Effector memory CD8-positive, alpha-beta T cell (primary cell): ENCODE measurements around the gene ECI2.

ENCODE experiments used
- ATAC-seq: fragments of 150-1000 bp; cut with Tn5 transposase; replicated peaks from 2 replicates; pipeline ENCODE4 v1.10.0; 2021; ENCODE audit warnings: mild to moderate bottlenecking, moderate library complexity
- DNase-seq, 3 experiments: peaks; one replicate each; pipeline ENCODE4 v3.0.0; 2021
- H3K27ac Mint-ChIP-seq, 2 donors: one replicate each; pipeline ENCODE4 v1.8.0; 2022; ENCODE audit warnings: mild to moderate bottlenecking in 2 of 2, mixed read lengths in 2 of 2, moderate library complexity in 2 of 2
- H3K27me3 Mint-ChIP-seq, 2 donors: one replicate each; pipeline ENCODE4 v1.8.0; 2022; ENCODE audit warnings: mixed read lengths in 2 of 2
- H3K36me3 Mint-ChIP-seq: one replicate; pipeline ENCODE4 v1.8.0; 2022; ENCODE audit warnings: mild to moderate bottlenecking, moderate library complexity, mixed read lengths; ENCODE audit not compliant: insufficient read depth
- H3K4me1 Mint-ChIP-seq, 2 donors: one replicate each; pipeline ENCODE4 v1.8.0; 2022; ENCODE audit warnings: low read depth in 2 of 2, mixed read lengths in 2 of 2
- H3K4me3 Mint-ChIP-seq, 2 donors: one replicate each; pipeline ENCODE4 v1.8.0; 2022; ENCODE audit warnings: mild to moderate bottlenecking in 2 of 2, mixed read lengths in 2 of 2, moderate library complexity in 2 of 2
- H3K9me3 Mint-ChIP-seq, 2 donors: one replicate each; pipeline ENCODE4 v1.8.0; 2022; ENCODE audit warnings: mixed read lengths in 2 of 2
- total RNA-seq, 9 experiments: gene quantifications; one replicate each; lab custom pipeline; 2026; lab: John Stamatoyannopoulos, UW

ECI2 gene
- total RNA-seq, result 16.7 to 64.5 (median 26.6) reads per million in 9 experiments

GRCh38 chr6:4134841-4135664, at the start of gene ECI2:
Gene ECI2 (minus strand): TSS chr6:4135575. CDS start chr6:4135560, 15 bp downstream.
- peak in 1 of 3 experiments; percentile 37 for DNase-seq
- Mint-ChIP-seq H3K36me3 (peaks cover 24% of the 10 kb centered on the region), H3K9me3 (no peaks in the 10 kb centered on the region), H3K27me3 (no peaks in the 10 kb centered on the region), H3K4me1 (peaks cover 25 to 47% of the 10 kb centered on the region in 2 donors), H3K4me3 (peak within 1 kb of the TSS; percentile 90 to 92), H3K27ac (peak within 1 kb of the TSS; percentile 90)
- ATAC-seq, result peak; percentile 55

GRCh38 chr6:4180652-4181255, 45.4 kb upstream of the ECI2 start:
- H3K4me1 Mint-ChIP-seq, result peaks cover 0 to 3% of the 10 kb centered on the region in 2 donors
- peaks cover 20 to 26% of the 10 kb centered on the region in 2 donors for H3K27me3 Mint-ChIP-seq
- no peaks in the 10 kb centered on the region for H3K9me3 Mint-ChIP-seq
- ATAC-seq (no peak), DNase-seq (no peak)
- no peak overlapping the region for H3K4me3 Mint-ChIP-seq
- H3K36me3 Mint-ChIP-seq, result no peaks in the 10 kb centered on the region
- H3K27ac Mint-ChIP-seq, result no peak overlapping the region

- Mint-ChIP-seq H3K36me3 (no peaks in the 10 kb centered on the region), H3K27ac (no peak overlapping the region), H3K4me3 (no peak overlapping the region), H3K9me3 (no peaks in the 10 kb centered on the region), H3K4me1 (peaks cover 0 to under 1% of the 10 kb centered on the region in 2 donors), H3K27me3 (peaks cover 13 to 22% of the 10 kb centered on the region in 2 donors)
- DNase-seq, result no peak
- no peak for ATAC-seq
Observed at GRCh38 chr6:4179960-4180651, 44.7 kb upstream of the ECI2 start.

- Mint-ChIP-seq H3K4me3 (no peak overlapping the region), H3K36me3 (no peaks in the 10 kb centered on the region), H3K9me3 (no peaks in the 10 kb centered on the region), H3K27ac (no peak overlapping the region), H3K27me3 (peaks cover 10 to 19% of the 10 kb centered on the region in 2 donors), H3K4me1 (no peaks in the 10 kb centered on the region)
- ATAC-seq (no peak), DNase-seq (no peak)
Observed at GRCh38 chr6:4178737-4179333, 43.5 kb upstream of the ECI2 start.

GRCh38 chr6:4176907-4177306, 41.5 kb upstream of the ECI2 start:
- ATAC-seq, result no peak
- peaks cover 10 to 19% of the 10 kb centered on the region in 2 donors for H3K27me3 Mint-ChIP-seq
- no peak overlapping the region for H3K4me3 Mint-ChIP-seq
- DNase-seq, result no peak
- H3K27ac Mint-ChIP-seq, result no peak overlapping the region
- H3K36me3 Mint-ChIP-seq, result no peaks in the 10 kb centered on the region
- no peaks in the 10 kb centered on the region for H3K4me1 Mint-ChIP-seq
- H3K9me3 Mint-ChIP-seq, result no peaks in the 10 kb centered on the region

- no peaks in the 10 kb centered on the region for H3K36me3 Mint-ChIP-seq
- no peak for ATAC-seq
- H3K27me3 Mint-ChIP-seq, result peaks cover 10 to 12% of the 10 kb centered on the region in 2 donors
- no peaks in the 10 kb centered on the region for H3K4me1 Mint-ChIP-seq
- H3K27ac Mint-ChIP-seq, result no peak overlapping the region
- DNase-seq, result no peak
- no peak overlapping the region for H3K4me3 Mint-ChIP-seq
- no peaks in the 10 kb centered on the region for H3K9me3 Mint-ChIP-seq
Observed at GRCh38 chr6:4174042-4174441, 38.7 kb upstream of the ECI2 start.

- H3K27ac Mint-ChIP-seq, result no peak overlapping the region
- no peaks in the 10 kb centered on the region for H3K4me1 Mint-ChIP-seq
- peaks cover 4 to 7% of the 10 kb centered on the region in 2 donors for H3K27me3 Mint-ChIP-seq
- no peak overlapping the region for H3K4me3 Mint-ChIP-seq
- DNase-seq, result no peak
- H3K36me3 Mint-ChIP-seq, result no peaks in the 10 kb centered on the region
- ATAC-seq, result no peak
- no peaks in the 10 kb centered on the region for H3K9me3 Mint-ChIP-seq
Observed at GRCh38 chr6:4172368-4172767, 37.0 kb upstream of the ECI2 start.

GRCh38 chr6:4170297-4170696, 34.9 kb upstream of the ECI2 start:
- Mint-ChIP-seq H3K27ac (no peak overlapping the region), H3K9me3 (no peaks in the 10 kb centered on the region), H3K27me3 (peaks cover 0 to 11% of the 10 kb centered on the region in 2 donors), H3K36me3 (no peaks in the 10 kb centered on the region), H3K4me3 (no peak overlapping the region), H3K4me1 (no peaks in the 10 kb centered on the region)
- DNase-seq (no peak), ATAC-seq (no peak)

- H3K4me1 Mint-ChIP-seq, result no peaks in the 10 kb centered on the region
- peaks cover 7 to 15% of the 10 kb centered on the region in 2 donors for H3K27me3 Mint-ChIP-seq
Observed at GRCh38 chr6:4169028-4169789, 33.8 kb upstream of the ECI2 start.

GRCh38 chr6:4167833-4168232, 32.5 kb upstream of the ECI2 start:
- no peak for DNase-seq
- Mint-ChIP-seq H3K4me1 (no peaks in the 10 kb centered on the region), H3K9me3 (no peaks in the 10 kb centered on the region), H3K36me3 (no peaks in the 10 kb centered on the region), H3K27me3 (peaks cover 8 to 17% of the 10 kb centered on the region in 2 donors), H3K27ac (no peak overlapping the region), H3K4me3 (no peak overlapping the region)
- ATAC-seq, result no peak

More at GRCh38 chr6:4169028-4169789, 33.8 kb upstream of the ECI2 start:
- no peaks in the 10 kb centered on the region for H3K36me3 Mint-ChIP-seq
- H3K27ac Mint-ChIP-seq, result no peak overlapping the region
- H3K4me3 Mint-ChIP-seq, result no peak overlapping the region
- DNase-seq, result no peak
- no peaks in the 10 kb centered on the region for H3K9me3 Mint-ChIP-seq
- no peak for ATAC-seq

- Mint-ChIP-seq H3K4me1 (no peaks in the 10 kb centered on the region), H3K4me3 (no peak overlapping the region), H3K36me3 (no peaks in the 10 kb centered on the region), H3K9me3 (no peaks in the 10 kb centered on the region), H3K27ac (no peak overlapping the region), H3K27me3 (peaks cover 8 to 17% of the 10 kb centered on the region in 2 donors)
- ATAC-seq (no peak), DNase-seq (no peak)
Observed at GRCh38 chr6:4167123-4167522, 31.7 kb upstream of the ECI2 start.

GRCh38 chr6:4164456-4164855, 29.1 kb upstream of the ECI2 start:
- DNase-seq (no peak), ATAC-seq (no peak)
- H3K27me3 Mint-ChIP-seq, result peaks cover 17 to 18% of the 10 kb centered on the region in 2 donors
- no peaks in the 10 kb centered on the region for H3K4me1 Mint-ChIP-seq
- no peaks in the 10 kb centered on the region for H3K9me3 Mint-ChIP-seq
- H3K4me3 Mint-ChIP-seq, result no peak overlapping the region
- H3K36me3 Mint-ChIP-seq, result no peaks in the 10 kb centered on the region
- no peak overlapping the region for H3K27ac Mint-ChIP-seq

GRCh38 chr6:4164117-4164442, 28.7 kb upstream of the ECI2 start:
- Mint-ChIP-seq H3K9me3 (no peaks in the 10 kb centered on the region), H3K27ac (no peak overlapping the region), H3K27me3 (peaks cover 17 to 18% of the 10 kb centered on the region in 2 donors), H3K4me1 (no peaks in the 10 kb centered on the region), H3K4me3 (no peak overlapping the region), H3K36me3 (no peaks in the 10 kb centered on the region)
- no peak for ATAC-seq
- no peak for DNase-seq
